Gastroesophageal sphincter (tissue), 4 donors: Measurements from ENCODE around the gene UGGT1. TPM values are rescaled to one million over a fixed set of nuclear protein-coding genes. Genes with fewer than 3 reads are reported as not detected.

Experiments used
- ATAC-seq: fragments of 150-250 bp; one replicate; pipeline ENCODE4 v1.9.1; 2016; ENCODE audit warnings: mild to moderate bottlenecking, moderate library complexity
- H3K27ac ChIP-seq, 4 donors: fragments of 200-600 bp; sonication (generic) in 3 of 4; 1 replicate in 3 of 4; 2 replicates in 1 of 4; pipeline ENCODE4 v1.5.1; 2016 to 2019
- H3K27me3 ChIP-seq: fragments of 200-600 bp; sonication (generic); one replicate; pipeline ENCODE4 v1.5.1; 2019
- H3K36me3 ChIP-seq, 2 donors: fragments of 200-600 bp; sonication (generic); one replicate each; pipeline ENCODE4 v1.5.1; 2019; ENCODE audit warnings: control low read depth in 1 of 2
- H3K4me1 ChIP-seq, 3 donors: fragments of 200-600 bp; sonication (generic); 1 replicate in 2 of 3; 2 replicates in 1 of 3; pipeline ENCODE4 v1.5.1; 2016 to 2019; ENCODE audit warnings: control low read depth in 2 of 3
- H3K4me3 ChIP-seq, 2 donors: fragments of 200-600 bp; sonication (generic); one replicate each; pipeline ENCODE4 v1.5.1; 2019; ENCODE audit warnings: mild to moderate bottlenecking in 1 of 2, moderate library complexity in 1 of 2
- H3K9me3 ChIP-seq, 3 donors: fragments of 200-600 bp; sonication (generic); one replicate each; pipeline ENCODE4 v1.5.1; 2017 to 2019; ENCODE audit warnings: control low read depth in 2 of 3
- CTCF ChIP-seq, 4 experiments: fragments of 200-600 bp in 2 of 4; fragments of 450-650 bp in 2 of 4; sonication (generic) in 1 of 4; IDR thresholded peaks; one replicate each; pipeline ENCODE4 v1.5.1; 2017 to 2019; ENCODE audit warnings: antibody characterized with exemption in 4 of 4, mild to moderate bottlenecking in 2 of 4, moderate library complexity in 2 of 4
- EP300 ChIP-seq: sonication (generic); formaldehyde crosslinking; IDR thresholded peaks from one replicate; pipeline ENCODE4 v1.6.1; 2017; ENCODE audit warnings: antibody characterized with exemption, mild to moderate bottlenecking
- POLR2A ChIP-seq, 2 donors: fragments of 450-650 bp; IDR thresholded peaks; one replicate each; pipeline ENCODE4 v1.6.1; 2017; ENCODE audit warnings: antibody characterized with exemption in 2 of 2, mild to moderate bottlenecking in 2 of 2, moderate library complexity in 1 of 2
- POLR2AphosphoS5 ChIP-seq: sonication (generic); formaldehyde crosslinking; IDR thresholded peaks from one replicate; pipeline ENCODE4 v1.6.1; 2017; ENCODE audit warnings: antibody characterized with exemption
- WGBS, 2 donors: methylation state at CpG; one replicate each; pipeline ENCODE4 v1.1.5; 2018; ENCODE audit warnings: low coverage in 1 of 2; 5-methylcytosine and 5-hydroxymethylcytosine counted together
- total RNA-seq, 4 donors: library from RNA; depleted of rRNA; stranded (reverse); fragments of >200 nt; gene quantifications; one replicate each; pipeline ENCODE4 v1.1.0, GENCODE V29; 2016

The UGGT1 gene
- total RNA-seq, 4 donors from 2014 or later = 35.5 to 55.4 (median 43.4) TPM

- Histone ChIP-seq H3K4me1 (no peaks in the 10 kb centered on the region), H3K27me3 (no peaks in the 10 kb centered on the region), H3K4me3 (no peak overlapping the region), H3K36me3 (no peaks in the 10 kb centered on the region), H3K9me3 (no peaks in the 10 kb centered on the region), H3K27ac (no peak overlapping the region)
- WGBS, 2 donors = 70 to 79% methylated on average over 3 of the region's 3 CpGs
- TF ChIP-seq POLR2A (IDR thresholded peaks at IDR 0.05) (no peak), EP300 (no peak), CTCF (IDR thresholded peaks at IDR 0.05) (no peak), POLR2AphosphoS5 (no peak)
- no peak for ATAC-seq
Measured at GRCh38 chr2:128073278-128073677, 17.7 kb upstream of the UGGT1 start.

GRCh38 chr2:128076461-128077106 is 14.4 kb upstream of the UGGT1 start:
- 60 to 84% methylated on average over 2 to 5 of the region's 7 CpGs for WGBS, 2 donors
- ATAC-seq = no peak
- no peak for TF ChIP-seq CTCF (IDR thresholded peaks at IDR 0.05)
- no peak for TF ChIP-seq POLR2AphosphoS5
- TF ChIP-seq EP300 = no peak
- TF ChIP-seq POLR2A (IDR thresholded peaks at IDR 0.05) = no peak
- H3K4me1 ChIP-seq = no peaks in the 10 kb centered on the region
- H3K27ac ChIP-seq = no peak overlapping the region
- H3K27me3 ChIP-seq = no peaks in the 10 kb centered on the region
- no peak overlapping the region for H3K4me3 ChIP-seq
- H3K36me3 ChIP-seq = no peaks in the 10 kb centered on the region
- no peaks in the 10 kb centered on the region for H3K9me3 ChIP-seq

GRCh38 chr2:128084757-128085156 is 6.2 kb upstream of the UGGT1 start:
- H3K27ac ChIP-seq = no peak overlapping the region
- ATAC-seq = no peak
- WGBS, 2 donors = 80 to 89% methylated on average over 4 of the region's 5 CpGs

GRCh38 chr2:128086244-128086643 is 4.8 kb upstream of the UGGT1 start:
- 50 to 94% methylated on average over 2 to 3 of the region's 3 CpGs for WGBS, 2 donors
- H3K27me3 ChIP-seq = no peaks in the 10 kb centered on the region

More at GRCh38 chr2:128084757-128085156, 6.2 kb upstream of the UGGT1 start:
- no peaks in the 10 kb centered on the region for H3K9me3 ChIP-seq
- H3K36me3 ChIP-seq = no peaks in the 10 kb centered on the region
- H3K4me1 ChIP-seq = no peaks in the 10 kb centered on the region
- H3K4me3 ChIP-seq = no peak overlapping the region
- TF ChIP-seq EP300 = no peak
- TF ChIP-seq POLR2A (IDR thresholded peaks at IDR 0.05) = no peak
- no peak for TF ChIP-seq CTCF (IDR thresholded peaks at IDR 0.05)
- TF ChIP-seq POLR2AphosphoS5 = no peak
- no peaks in the 10 kb centered on the region for H3K27me3 ChIP-seq

More at GRCh38 chr2:128086244-128086643, 4.8 kb upstream of the UGGT1 start:
- Histone ChIP-seq H3K27ac (no peak overlapping the region), H3K36me3 (no peaks in the 10 kb centered on the region), H3K9me3 (no peaks in the 10 kb centered on the region), H3K4me3 (no peak overlapping the region), H3K4me1 (peaks cover 0 to 6% (median 0%) of the 10 kb centered on the region in 3 donors)
- ATAC-seq = no peak
- TF ChIP-seq POLR2A (IDR thresholded peaks at IDR 0.05) = no peak
- no peak for TF ChIP-seq POLR2AphosphoS5
- no peak for TF ChIP-seq EP300
- no peak for TF ChIP-seq CTCF (IDR thresholded peaks at IDR 0.05)
